Measurements from ENCODE around the gene ROBO4.

- TF ChIP-seq CTCF (IDR thresholded peaks at IDR 0.05; ENCODE audit: low read length): no peak
- TF ChIP-seq EZH2phosphoT487 (IDR thresholded peaks at IDR 0.05; ENCODE audit: low read length): no peak
Observed at GRCh38 chr11:124894606-124895430, 2.8 kb downstream of the ROBO4 start.
